Endothelial cell of umbilical vein (primary cell): ENCODE results near the gene LRRC10B. TPM values are rescaled to one million over a fixed set of nuclear protein-coding genes. Genes with fewer than 3 reads are reported as not detected.

ENCODE experiments used
- BruUV-seq: library from RNA; stranded (reverse); fragments of 400-500 nt; replicated peaks from 2 replicates; lab custom pipeline; 2021; lab: Mats Ljungman, UMichigan
- CTCF ChIA-PET: fragments of 300-600, 350-600 bp; sonication (Branson Sonifier 250); formaldehyde crosslinking; loops from one replicate; lab custom pipeline; 2021; ENCODE audit warnings: antibody characterized with exemption, inconsistent platforms; lab: Charles Lee
- POLR2A ChIA-PET: fragments of 300-600, 350-600 bp; sonication (Branson Sonifier 250); formaldehyde crosslinking; loops from one replicate; lab custom pipeline; 2021; ENCODE audit warnings: antibody characterized with exemption, inconsistent platforms; lab: Charles Lee
- DNase-seq: peaks from one replicate; pipeline ENCODE4 v3.0.0-alpha.2; 2011; ENCODE audit warnings: low read depth, low spot score
- FAIRE-seq: peaks from 2 replicates; lab custom pipeline; 2011; peaks lifted over from hg19 to GRCh38; lab: Jason Lieb, UNC
- H2AFZ ChIP-seq: 2 replicates; pipeline ENCODE4 v1.6.0; 2012; ENCODE audit warnings: low read depth, low read length, control low read depth, inconsistent platforms
- H3K27ac ChIP-seq: 2 replicates; pipeline ENCODE4 v1.5.1; 2011; ENCODE audit warnings: low read depth, mild to moderate bottlenecking, control low read depth, low read length, moderate library complexity; ENCODE audit not compliant: insufficient read depth
- H3K27me3 ChIP-seq, 2 experiments: 2 replicates each; pipeline versions ENCODE4 v1.6.0 to v1.6.1; 2011; ENCODE audit warnings: low read length in 2 of 2, mixed read lengths in 1 of 2; ENCODE audit not compliant: control insufficient read depth in 2 of 2, insufficient read depth in 2 of 2
- H3K36me3 ChIP-seq, 2 experiments: 2 replicates in 1 of 2; 3 replicates in 1 of 2; pipeline ENCODE4 v1.5.1; 2011; ENCODE audit warnings: low read length in 2 of 2, mild to moderate bottlenecking in 1 of 2, moderate library complexity in 1 of 2; ENCODE audit not compliant: control insufficient read depth in 2 of 2, insufficient read depth in 2 of 2; ENCODE audit errors: extremely low read depth in 1 of 2
- H3K4me1 ChIP-seq: 3 replicates; pipeline ENCODE4 v1.5.1; 2011; ENCODE audit warnings: mild to moderate bottlenecking, low read length; ENCODE audit not compliant: control insufficient read depth, insufficient read depth; ENCODE audit errors: extremely low read depth
- H3K4me2 ChIP-seq: 2 replicates; pipeline ENCODE4 v1.6.1; 2011; ENCODE audit warnings: low read length, control low read depth, mixed read lengths; ENCODE audit not compliant: insufficient read depth
- H3K4me3 ChIP-seq, 3 experiments: fragments of 200-600 bp in 1 of 3; sonication (generic), shearing (Covaris generic) in 1 of 3; replicated peaks in 1 of 3; 2 replicates each; pipeline ENCODE4 v1.5.1; 2011 to 2016; ENCODE audit warnings: control low read depth in 3 of 3, low read length in 3 of 3, mild to moderate bottlenecking in 2 of 3, inconsistent platforms in 1 of 3, low read depth in 1 of 3, moderate library complexity in 1 of 3; ENCODE audit not compliant: insufficient read depth in 1 of 3
- H3K79me2 ChIP-seq: 2 replicates; pipeline ENCODE4 v1.6.0; 2012; ENCODE audit warnings: low read length, inconsistent platforms; ENCODE audit not compliant: control insufficient read depth, insufficient read depth
- H3K9ac ChIP-seq: replicated peaks from 2 replicates; pipeline ENCODE3; 2011; ENCODE audit warnings: low read length, control low read depth; ENCODE audit not compliant: insufficient read depth; ENCODE audit errors: extremely low read depth
- H3K9me1 ChIP-seq: replicated peaks from 3 replicates; pipeline ENCODE4 v1.6.0; 2011; ENCODE audit warnings: mild to moderate bottlenecking, low read length; ENCODE audit not compliant: control insufficient read depth, insufficient read depth; ENCODE audit errors: extremely low read depth
- H3K9me3 ChIP-seq: replicated peaks from 2 replicates; pipeline ENCODE4 v1.5.1; 2012; ENCODE audit warnings: low read length, inconsistent platforms; ENCODE audit not compliant: control insufficient read depth, insufficient read depth
- H4K20me1 ChIP-seq: replicated peaks from 2 replicates; pipeline ENCODE3; 2011; ENCODE audit warnings: mild to moderate bottlenecking, low read length; ENCODE audit not compliant: control insufficient read depth, insufficient read depth; ENCODE audit errors: extremely low read depth
- EZH2 ChIP-seq: IDR thresholded peaks from 2 replicates; pipeline ENCODE4 v1.6.1; 2012; ENCODE audit warnings: borderline replicate concordance, low read depth, mild to moderate bottlenecking, moderate library complexity, low read length, inconsistent platforms; ENCODE audit not compliant: severe bottlenecking
- FOS ChIP-seq: IDR thresholded peaks from 2 replicates; pipeline ENCODE4 v1.6.1; 2011; ENCODE audit warnings: mild to moderate bottlenecking, low read length, moderate library complexity, borderline replicate concordance; ENCODE audit not compliant: insufficient read depth
- GATA2 ChIP-seq: IDR thresholded peaks from 2 replicates; pipeline ENCODE4 v1.7.0; 2011; ENCODE audit warnings: low read depth, mild to moderate bottlenecking, moderate library complexity, mixed read lengths, low read length; ENCODE audit not compliant: insufficient read length, insufficient read depth
- JUN ChIP-seq: IDR thresholded peaks from 2 replicates; pipeline ENCODE4 v1.6.1; 2011; ENCODE audit warnings: borderline replicate concordance, low read depth; ENCODE audit not compliant: insufficient read length, insufficient read depth
- MYC ChIP-seq: IDR thresholded peaks from one replicate; pipeline ENCODE4 v1.6.1; 2011; ENCODE audit warnings: mild to moderate bottlenecking, low read depth, low read length
- POLR2A ChIP-seq: IDR thresholded peaks from 2 replicates; pipeline ENCODE4 v1.6.1; 2012; ENCODE audit warnings: low read depth, mild to moderate bottlenecking, control low read depth, low read length
- POLR2AphosphoS5 ChIP-seq: IDR thresholded peaks from 2 replicates; pipeline ENCODE4 v1.6.1; 2012; ENCODE audit warnings: low read depth, mild to moderate bottlenecking, control low read depth, low read length, moderate library complexity; ENCODE audit not compliant: insufficient read depth
- dilution Hi-C: fragments of 300-500 bp; cut with MboI; formaldehyde crosslinking; loops from one replicate; pipeline ENCODE4 v1.15.0; 2019; ENCODE audit warnings: low sequenced_read_pairs; ENCODE audit not compliant: extremely low pct_ligation_motif_present
- intact Hi-C: fragments of 100-400 bp; cut with micrococcal nuclease; formaldehyde crosslinking; loops from one replicate; pipeline ENCODE4 v1.10.0; 2022
- polyA plus RNA-seq, 4 experiments: library from polyadenylated mRNA; depleted of rRNA in 3 of 4; stranded (reverse) in 3 of 4; unstranded in 1 of 4; fragments of >200 nt; gene quantifications; 2 replicates each; pipeline versions ENCODE4 v1.2.1 to v1.2.3, GENCODE V29; 2011 to 2012; ENCODE audit warnings: missing spikeins in 1 of 4
- total RNA-seq: library from RNA; stranded (reverse); gene quantifications from 2 replicates; pipeline ENCODE4 v1.2.3, GENCODE V29; 2021
- TF ChIP-seq, protein P1 (sequence below): IDR thresholded peaks from 2 replicates; pipeline ENCODE4 v1.6.1; 2011; ENCODE audit not compliant: insufficient read depth, insufficient read length
- TF ChIP-seq, protein P2 (sequence below), 2 donors: IDR thresholded peaks; 1 replicate in 1 of 2; 2 replicates in 1 of 2; pipeline ENCODE4 v1.5.1; 2011; ENCODE audit warnings: low read length in 2 of 2, mild to moderate bottlenecking in 2 of 2, moderate library complexity in 2 of 2, control low read depth in 1 of 2, inconsistent platforms in 1 of 2, low read depth in 1 of 2; ENCODE audit not compliant: insufficient read depth in 1 of 2; ENCODE audit errors: extremely low read depth in 1 of 2

The LRRC10B gene
- total and polyA plus RNA-seq, 2 donors (not counting 3 experiments of a cell fraction or from before 2014, with no cell fraction given) = not detected

DNA sequence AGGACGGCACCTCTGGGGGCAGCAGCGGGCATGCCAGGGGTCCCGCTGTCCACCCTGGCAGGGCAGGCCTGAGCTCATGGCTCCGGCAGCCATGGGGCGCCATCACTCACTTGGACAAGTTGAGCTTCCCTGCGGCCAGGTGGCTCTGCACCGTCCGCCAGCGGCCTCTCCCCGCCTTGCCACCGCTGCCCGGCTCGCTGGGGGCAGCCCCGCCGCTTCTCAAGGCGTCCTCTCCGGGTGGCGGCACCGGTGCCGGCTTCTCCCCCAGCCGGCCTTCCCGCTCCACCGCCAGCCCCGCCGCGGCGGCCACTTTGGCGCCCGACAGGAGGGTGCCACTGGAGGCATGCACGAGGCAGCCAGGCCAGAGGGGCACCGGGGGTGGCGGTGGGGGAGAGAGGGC lies 37.4 kb downstream of the LRRC10B start:
- no peaks in the 10 kb centered on the region for H3K27me3 ChIP-seq
- H3K9me1 ChIP-seq = no peaks in the 10 kb centered on the region
- CTCF ChIA-PET = interaction anchor here (0.5 to 1.4 kb wide), 4 partner anchors 14 to 21 kb away, joined by 3 to 5 read pairs (median 4); no protein-coding TSS in a partner anchor
- FAIRE-seq (no peak), DNase-seq (no peak)
- no peak overlapping the region for H3K4me3 ChIP-seq
- dilution Hi-C loops (no loop called here), intact Hi-C loops (no loop called here)
- H4K20me1 ChIP-seq = no peaks in the 10 kb centered on the region
- H3K9me3 ChIP-seq = no peaks in the 10 kb centered on the region
- POLR2A ChIA-PET = no interaction called here
- H3K36me3 ChIP-seq = no peaks in the 10 kb centered on the region
- H3K4me1 ChIP-seq = no peaks in the 10 kb centered on the region
- H3K27ac ChIP-seq = no peak overlapping the region
- no peak overlapping the region for H3K9ac ChIP-seq
- no peak overlapping the region for H2AFZ ChIP-seq
- no peaks in the 10 kb centered on the region for H3K79me2 ChIP-seq
- TF ChIP-seq POLR2AphosphoS5 (no peak), EZH2 (no peak), GATA2 (no peak), POLR2A (no peak), FOS (no peak), JUN (no peak), MYC (no peak)
- TF ChIP-seq, protein P1, sequence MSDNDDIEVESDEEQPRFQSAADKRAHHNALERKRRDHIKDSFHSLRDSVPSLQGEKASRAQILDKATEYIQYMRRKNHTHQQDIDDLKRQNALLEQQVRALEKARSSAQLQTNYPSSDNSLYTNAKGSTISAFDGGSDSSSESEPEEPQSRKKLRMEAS = no peak
- TF ChIP-seq, protein P2, sequence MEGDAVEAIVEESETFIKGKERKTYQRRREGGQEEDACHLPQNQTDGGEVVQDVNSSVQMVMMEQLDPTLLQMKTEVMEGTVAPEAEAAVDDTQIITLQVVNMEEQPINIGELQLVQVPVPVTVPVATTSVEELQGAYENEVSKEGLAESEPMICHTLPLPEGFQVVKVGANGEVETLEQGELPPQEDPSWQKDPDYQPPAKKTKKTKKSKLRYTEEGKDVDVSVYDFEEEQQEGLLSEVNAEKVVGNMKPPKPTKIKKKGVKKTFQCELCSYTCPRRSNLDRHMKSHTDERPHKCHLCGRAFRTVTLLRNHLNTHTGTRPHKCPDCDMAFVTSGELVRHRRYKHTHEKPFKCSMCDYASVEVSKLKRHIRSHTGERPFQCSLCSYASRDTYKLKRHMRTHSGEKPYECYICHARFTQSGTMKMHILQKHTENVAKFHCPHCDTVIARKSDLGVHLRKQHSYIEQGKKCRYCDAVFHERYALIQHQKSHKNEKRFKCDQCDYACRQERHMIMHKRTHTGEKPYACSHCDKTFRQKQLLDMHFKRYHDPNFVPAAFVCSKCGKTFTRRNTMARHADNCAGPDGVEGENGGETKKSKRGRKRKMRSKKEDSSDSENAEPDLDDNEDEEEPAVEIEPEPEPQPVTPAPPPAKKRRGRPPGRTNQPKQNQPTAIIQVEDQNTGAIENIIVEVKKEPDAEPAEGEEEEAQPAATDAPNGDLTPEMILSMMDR (IDR thresholded peaks at IDR 0.05; ENCODE audit: extremely low read depth in 1 of 2, insufficient read depth in 1 of 2, low read depth in 1 of 2, low read length in 2 of 2) = no peak
- no peak overlapping the region for H3K4me2 ChIP-seq
- BruUV-seq = no TSS peak
